Activated T-helper 1 cell treated with anti-CD3 and anti-CD28 coated beads, Interleukin-12 subunit alpha, Interleukin-12 subunit beta, Interleukin-2, Interleukin-4 antibody, amounts not matched to agents 30 ng/mL and 10 ng/mL and 1 ng/mL, durations not matched to agents 14 hours and 24 hours and 36 hours (primary cell): ENCODE results near the gene SPIC. TPM values are rescaled to one million over a fixed set of nuclear protein-coding genes. Genes with fewer than 3 reads are reported as not detected.
"Not testable (repeated sequence)": the region's sequence is repeated elsewhere in the genome, so short reads cannot be mapped to it uniquely, and the experiment has no call there.

Experiments
- DNase-seq: peaks from one replicate; pipeline ENCODE4 v3.0.0; 2021; ENCODE audit warnings: low spot score
- H3K27ac Mint-ChIP-seq: one replicate; pipeline ENCODE4 v1.8.0; 2021; ENCODE audit warnings: mild to moderate bottlenecking, mixed read lengths
- H3K27me3 Mint-ChIP-seq: one replicate; pipeline ENCODE4 v1.8.0; 2022; ENCODE audit warnings: mild to moderate bottlenecking, moderate library complexity, mixed read lengths; ENCODE audit not compliant: insufficient read depth
- H3K36me3 Mint-ChIP-seq: one replicate; pipeline ENCODE4 v1.8.0; 2021; ENCODE audit warnings: low read depth, mixed read lengths
- H3K4me1 Mint-ChIP-seq: one replicate; pipeline ENCODE4 v1.8.0; 2021; ENCODE audit warnings: low read depth, mixed read lengths
- H3K4me3 Mint-ChIP-seq: one replicate; pipeline ENCODE4 v1.8.0; 2021; ENCODE audit warnings: mild to moderate bottlenecking, moderate library complexity, mixed read lengths
- H3K9me3 Mint-ChIP-seq: one replicate; pipeline ENCODE4 v1.8.0; 2021; ENCODE audit warnings: mixed read lengths
- intact Hi-C: fragments of 100-400 bp; cut with micrococcal nuclease; formaldehyde crosslinking; loops from one replicate; pipeline ENCODE4 v1.15.1; 2024
- total RNA-seq: library from RNA; stranded (reverse); gene quantifications from 2 replicates; pipeline ENCODE4 v1.2.3, GENCODE V29; 2022

The SPIC gene
- not detected in 2 replicates for total RNA-seq

DNA sequence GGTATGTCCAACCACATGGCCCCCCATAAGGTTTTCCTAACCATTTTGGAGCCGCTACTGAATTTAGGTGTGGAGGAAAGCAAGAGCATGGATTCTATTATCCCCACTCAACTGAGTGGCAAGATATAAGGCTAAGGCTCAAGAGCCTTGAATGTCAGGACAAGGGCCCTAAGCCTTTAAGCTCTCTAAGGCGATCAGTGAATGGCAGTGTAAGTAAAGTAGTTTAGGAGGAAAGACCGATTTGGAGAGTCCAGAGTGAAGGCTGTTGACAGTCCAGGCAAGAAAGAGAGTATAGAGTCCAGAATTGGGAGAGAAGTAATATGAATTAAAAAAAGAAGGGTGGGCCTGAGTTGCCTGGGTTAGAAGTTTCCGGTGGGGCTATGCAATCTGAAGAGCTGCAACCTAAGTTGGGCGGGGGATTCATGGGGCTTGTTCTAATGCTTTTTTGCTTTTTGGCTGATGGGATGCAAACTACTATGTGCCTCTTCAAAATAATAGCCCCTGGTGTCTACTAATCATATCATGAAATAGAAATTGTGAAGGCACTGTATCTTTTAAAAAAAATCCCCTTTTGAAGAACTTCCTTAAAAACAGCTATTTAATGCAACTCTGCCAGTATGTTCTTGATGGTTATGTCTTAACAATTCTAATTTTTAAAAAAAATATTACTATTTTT, at the start of gene SPIC:
SPIC (plus strand) TSS at position 626 of the 676 bp plus-strand sequence. CDS start 1,569 bp downstream, outside the sequence.
- intact Hi-C loops, result no loop called here
- no peak within 1 kb of the TSS for H3K27ac Mint-ChIP-seq
- H3K4me3 Mint-ChIP-seq, result no peak within 1 kb of the TSS
- peaks cover 10% of the 10 kb centered on the region for H3K27me3 Mint-ChIP-seq
- DNase-seq, result no peak
- no peaks in the 10 kb centered on the region for H3K36me3 Mint-ChIP-seq
- no peaks in the 10 kb centered on the region for H3K9me3 Mint-ChIP-seq
- no peaks in the 10 kb centered on the region for H3K4me1 Mint-ChIP-seq

DNA sequence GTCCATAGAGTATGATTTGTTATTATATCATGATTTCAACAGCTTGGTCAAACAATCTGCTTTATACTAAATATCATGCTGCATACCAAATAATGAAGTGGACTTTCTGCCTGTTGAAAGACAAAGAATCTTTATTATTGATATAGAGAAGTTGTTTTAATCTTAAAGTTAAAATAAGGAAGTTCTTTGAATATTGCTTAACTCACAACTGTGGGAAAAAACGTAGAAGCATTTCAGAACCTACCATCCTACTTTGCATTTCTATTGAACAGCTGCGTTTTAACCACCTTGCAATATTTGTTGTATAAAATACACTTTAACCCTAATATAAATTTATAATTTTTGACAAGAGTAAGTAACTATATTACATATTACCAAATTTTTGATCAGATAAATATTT, 44.7 kb upstream of the SPIC start:
- no peak for DNase-seq
- H3K4me1 Mint-ChIP-seq, result no peaks in the 10 kb centered on the region
- no peaks in the 10 kb centered on the region for H3K36me3 Mint-ChIP-seq
- H3K27ac Mint-ChIP-seq, result no peak overlapping the region
- intact Hi-C loops, result no loop called here
- peaks cover 8% of the 10 kb centered on the region for H3K27me3 Mint-ChIP-seq
- no peak overlapping the region for H3K4me3 Mint-ChIP-seq
- H3K9me3 Mint-ChIP-seq, result no peaks in the 10 kb centered on the region

DNA sequence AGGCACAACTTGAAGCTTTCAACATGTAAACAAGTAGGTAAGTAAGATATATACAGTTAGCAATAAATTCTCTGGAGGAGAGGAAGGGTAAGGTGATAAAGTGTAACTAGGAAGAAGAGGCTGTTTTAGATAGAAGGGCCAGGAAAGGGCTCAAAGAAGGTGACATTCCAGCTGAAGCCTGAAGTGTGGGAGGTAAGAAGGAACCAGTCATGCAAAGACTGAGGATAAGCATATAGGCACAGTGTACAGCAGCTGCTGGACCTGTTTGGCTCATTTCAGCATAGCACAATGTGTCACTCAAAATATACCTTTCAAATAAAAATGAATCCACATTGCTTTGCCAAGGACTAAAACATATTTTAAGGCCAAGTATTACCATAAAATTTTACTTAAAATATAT, 39.0 kb upstream of the SPIC start:
- H3K27ac Mint-ChIP-seq, result no peak overlapping the region
- H3K27me3 Mint-ChIP-seq, result peaks cover 8% of the 10 kb centered on the region
- DNase-seq, result no peak
- no peaks in the 10 kb centered on the region for H3K4me1 Mint-ChIP-seq
- H3K9me3 Mint-ChIP-seq, result no peaks in the 10 kb centered on the region
- H3K36me3 Mint-ChIP-seq, result no peaks in the 10 kb centered on the region
- no peak overlapping the region for H3K4me3 Mint-ChIP-seq
- intact Hi-C loops, result no loop called here

DNA sequence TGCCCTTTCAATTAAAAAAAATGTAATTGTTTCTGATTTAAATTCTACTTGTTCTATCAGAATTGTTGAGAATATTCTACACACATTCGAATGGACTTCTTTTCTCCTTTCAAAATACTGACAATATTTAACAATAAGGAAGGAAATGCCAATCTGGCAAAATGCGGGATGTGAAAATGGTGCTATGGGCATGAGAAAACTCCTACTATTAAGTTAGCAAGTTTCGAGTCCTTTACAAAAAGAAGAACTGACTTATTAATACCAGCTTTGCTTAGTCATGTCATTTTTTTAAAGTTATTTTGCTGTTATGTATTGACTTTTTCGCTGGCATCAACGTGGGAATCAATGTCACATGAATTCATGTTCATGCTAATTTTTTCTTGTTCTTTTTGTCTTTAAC, 35.9 kb upstream of the SPIC start:
- no peaks in the 10 kb centered on the region for H3K9me3 Mint-ChIP-seq
- H3K27me3 Mint-ChIP-seq, result peaks cover 10% of the 10 kb centered on the region
- intact Hi-C loops, result no loop called here
- no peak overlapping the region for H3K4me3 Mint-ChIP-seq
- DNase-seq, result no peak
- no peak overlapping the region for H3K27ac Mint-ChIP-seq
- H3K36me3 Mint-ChIP-seq, result no peaks in the 10 kb centered on the region
- H3K4me1 Mint-ChIP-seq, result no peaks in the 10 kb centered on the region

DNA sequence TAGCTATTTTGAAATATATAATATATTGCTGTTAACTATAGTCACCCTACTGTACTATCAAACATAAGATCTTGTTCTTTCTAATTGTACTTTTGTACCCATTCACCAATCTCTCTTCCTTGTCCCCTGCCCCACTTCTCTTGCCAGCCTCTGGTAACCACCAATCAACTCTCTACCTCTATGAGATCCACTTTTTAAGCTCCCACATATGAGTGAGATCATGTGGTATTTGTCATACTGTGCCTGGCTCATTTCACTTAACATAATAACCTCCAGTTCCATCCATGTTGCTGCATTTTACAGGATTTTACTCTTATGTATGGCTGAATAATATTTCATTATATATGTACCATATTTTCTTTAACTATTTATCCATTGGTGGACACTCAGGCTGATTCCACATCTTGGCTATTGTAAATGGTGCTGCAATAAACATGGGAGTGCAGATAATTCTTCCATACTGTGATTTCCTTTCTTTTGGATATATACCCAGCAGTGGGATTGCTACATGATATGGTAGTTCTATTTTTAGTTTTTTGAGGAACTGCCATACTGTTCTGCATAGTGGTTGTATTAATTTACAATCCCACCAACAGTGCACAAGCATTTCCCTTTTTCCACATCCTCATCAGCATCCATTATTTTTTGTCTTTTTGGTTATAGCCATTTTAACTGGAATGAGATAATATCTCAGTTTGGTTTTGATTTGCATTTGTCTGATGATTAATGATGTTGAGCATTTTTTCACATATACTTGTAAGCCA, 33.5 kb upstream of the SPIC start:
- Mint-ChIP-seq H3K27ac (no peak overlapping the region), H3K4me3 (no peak overlapping the region), H3K4me1 (no peaks in the 10 kb centered on the region), H3K36me3 (no peaks in the 10 kb centered on the region), H3K27me3 (peaks cover 10% of the 10 kb centered on the region), H3K9me3 (no peaks in the 10 kb centered on the region)
- no peak for DNase-seq
- intact Hi-C loops, result no loop called here

DNA sequence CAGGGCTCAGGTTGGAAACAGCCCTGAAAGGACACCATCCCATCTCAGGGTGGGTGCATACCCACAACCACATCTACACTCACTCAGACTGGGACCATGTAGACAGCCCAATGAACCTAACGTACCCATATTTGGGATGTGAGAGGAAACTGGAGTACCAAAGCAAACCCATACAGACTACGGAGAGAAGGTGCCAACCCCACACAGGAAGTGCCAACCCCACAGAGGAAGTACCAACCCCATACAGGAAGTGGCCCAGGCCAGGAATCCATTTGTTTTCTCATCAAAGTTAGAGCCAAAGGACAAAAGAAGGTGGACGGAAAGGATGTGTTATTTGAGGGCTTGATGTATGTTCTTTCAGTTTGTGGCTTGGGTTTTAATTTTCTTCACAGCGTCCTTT, 19.5 kb upstream of the SPIC start:
- H3K4me3 Mint-ChIP-seq, result no peak overlapping the region
- H3K27me3 Mint-ChIP-seq, result no peaks in the 10 kb centered on the region
- H3K36me3 Mint-ChIP-seq, result no peaks in the 10 kb centered on the region
- intact Hi-C loops, result no loop called here
- no peak overlapping the region for H3K27ac Mint-ChIP-seq
- peaks cover 5% of the 10 kb centered on the region for H3K4me1 Mint-ChIP-seq
- DNase-seq, result no peak
- H3K9me3 Mint-ChIP-seq, result no peaks in the 10 kb centered on the region

DNA sequence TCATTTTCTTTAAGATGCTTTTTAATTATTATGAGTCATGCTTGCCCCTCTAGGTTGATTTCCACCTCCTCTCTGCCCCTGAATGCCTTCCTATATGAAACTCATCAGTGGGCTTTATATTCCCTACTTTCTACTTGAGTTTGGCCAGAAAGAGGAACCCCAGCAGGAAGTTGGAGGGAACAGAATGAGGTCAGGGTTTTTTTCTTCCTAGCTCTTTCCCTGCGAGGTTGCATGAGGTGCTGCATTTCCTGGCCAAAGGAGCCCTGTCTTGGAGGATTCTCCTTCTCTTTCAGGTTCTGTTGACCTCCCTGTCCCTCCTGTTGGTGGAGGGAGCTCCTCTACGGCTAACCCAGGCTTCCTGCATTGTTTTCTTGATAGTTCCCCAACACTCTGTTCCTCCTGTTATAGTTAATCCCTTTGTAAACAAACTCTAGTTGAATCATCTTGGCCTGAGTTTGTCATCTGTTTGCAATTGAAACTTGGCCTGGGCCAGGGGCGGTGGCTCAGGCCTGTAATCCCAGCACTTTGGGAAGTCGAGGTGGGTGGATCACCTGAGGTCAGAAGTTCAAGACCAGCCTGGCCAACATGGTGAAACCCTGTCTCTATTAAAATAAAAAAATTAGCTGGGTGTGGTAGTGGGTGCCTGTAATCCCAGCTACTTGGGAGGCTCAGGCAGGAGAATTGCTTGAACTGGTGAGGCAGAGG, 15.3 kb upstream of the SPIC start:
- Mint-ChIP-seq H3K4me1 (peaks cover 5% of the 10 kb centered on the region), H3K27me3 (no peaks in the 10 kb centered on the region), H3K27ac (no peak overlapping the region), H3K36me3 (no peaks in the 10 kb centered on the region), H3K9me3 (no peaks in the 10 kb centered on the region), H3K4me3 (no peak overlapping the region)
- intact Hi-C loops, result no loop called here
- DNase-seq, result no peak

DNA sequence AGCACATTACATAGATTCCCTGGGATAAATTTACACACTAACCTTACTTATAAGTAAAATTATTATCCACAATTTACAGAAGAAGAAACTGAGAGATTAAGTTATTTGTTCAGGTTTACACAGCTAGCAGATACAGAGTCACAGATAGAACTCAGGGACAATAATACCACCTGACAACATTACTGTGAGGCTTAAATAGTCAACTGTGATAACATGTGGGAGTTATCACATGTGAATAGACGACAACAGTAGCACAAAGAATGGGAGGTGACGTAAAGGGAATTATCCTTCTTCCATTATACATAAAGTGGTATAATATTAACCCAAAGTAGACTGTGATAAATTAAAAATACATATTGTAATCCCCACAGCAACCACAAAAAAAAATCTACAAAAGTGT, 6.2 kb upstream of the SPIC start:
- no peaks in the 10 kb centered on the region for H3K36me3 Mint-ChIP-seq
- no peak overlapping the region for H3K4me3 Mint-ChIP-seq
- H3K9me3 Mint-ChIP-seq, result no peaks in the 10 kb centered on the region
- H3K4me1 Mint-ChIP-seq, result no peaks in the 10 kb centered on the region
- no peak overlapping the region for H3K27ac Mint-ChIP-seq
- H3K27me3 Mint-ChIP-seq, result peaks cover 7% of the 10 kb centered on the region
- no peak for DNase-seq
- intact Hi-C loops, result no loop called here

DNA sequence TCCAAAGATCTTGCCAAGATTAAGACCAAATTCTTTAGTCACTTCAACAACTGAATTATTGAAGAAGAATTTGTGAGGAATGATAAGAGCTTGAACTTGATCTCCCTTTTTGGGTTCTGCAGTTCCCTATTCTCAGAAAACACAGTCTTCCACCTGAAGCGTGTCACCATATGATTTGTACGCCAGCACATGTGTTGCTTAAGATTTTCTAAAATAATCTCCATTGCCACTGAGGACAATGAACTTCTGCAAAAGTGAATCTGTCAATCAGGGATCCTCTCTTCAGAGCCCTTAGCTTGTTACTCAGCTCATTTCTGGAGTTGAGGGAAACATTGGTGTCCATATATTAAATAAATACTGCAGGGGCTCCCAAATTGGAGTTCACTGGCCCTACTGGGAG, 4.2 kb upstream of the SPIC start:
- H3K36me3 Mint-ChIP-seq, result no peaks in the 10 kb centered on the region

DNA sequence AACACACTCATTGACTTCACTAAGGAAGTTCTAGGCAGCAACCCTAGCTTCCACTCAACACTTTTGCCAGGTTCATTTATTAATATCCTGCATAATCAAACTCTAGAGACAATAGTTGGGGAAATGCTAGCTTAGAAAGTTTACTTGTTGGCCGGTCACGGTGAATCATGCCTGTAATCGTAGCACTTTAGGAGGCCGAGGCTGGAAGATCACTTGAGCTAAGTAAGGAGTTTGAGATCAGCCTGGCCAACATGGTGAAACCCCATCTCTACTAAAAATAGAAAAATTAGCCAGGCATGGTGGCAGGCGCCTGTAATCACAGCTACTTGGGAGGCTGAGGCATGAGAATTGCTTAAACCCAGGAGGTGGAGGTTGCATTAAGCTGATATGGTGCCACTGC, 3.3 kb upstream of the SPIC start:
- H3K4me1 Mint-ChIP-seq, H3K4me3 Mint-ChIP-seq, DNase-seq, intact Hi-C loops, H3K27ac Mint-ChIP-seq, H3K27me3 Mint-ChIP-seq, H3K36me3 Mint-ChIP-seq, H3K9me3 Mint-ChIP-seq: not testable (repeated sequence)

More for the DNA sequence above, 4.2 kb upstream of the SPIC start:
- Mint-ChIP-seq H3K4me1 (no peaks in the 10 kb centered on the region), H3K27me3 (peaks cover 10% of the 10 kb centered on the region), H3K9me3 (no peaks in the 10 kb centered on the region), H3K27ac (no peak overlapping the region), H3K4me3 (no peak overlapping the region)
- DNase-seq, result no peak
- intact Hi-C loops, result no loop called here

DNA sequence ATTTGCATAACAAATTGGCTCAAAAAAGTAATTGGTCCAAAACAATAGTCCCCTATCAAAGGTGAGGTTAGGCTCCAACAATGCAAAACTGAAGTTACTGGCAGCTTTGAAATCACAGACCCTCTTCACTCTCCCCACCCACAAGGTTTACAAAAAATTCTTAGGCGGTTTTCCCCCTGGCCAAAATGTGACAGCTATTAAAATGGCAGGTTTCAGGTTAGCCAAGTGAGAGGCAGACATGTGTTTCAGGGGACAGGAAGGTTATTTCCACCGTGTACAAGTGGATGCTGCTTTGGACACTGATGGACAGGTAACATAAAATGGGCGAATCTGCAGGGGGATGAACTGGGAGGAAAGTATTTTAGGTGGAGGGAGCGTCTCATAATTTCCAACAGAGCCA, 888 bp upstream of the SPIC start:
- peaks cover 10% of the 10 kb centered on the region for H3K27me3 Mint-ChIP-seq
- no peaks in the 10 kb centered on the region for H3K4me1 Mint-ChIP-seq
- no peak for DNase-seq
- intact Hi-C loops, result no loop called here
- H3K9me3 Mint-ChIP-seq, result no peaks in the 10 kb centered on the region
- H3K27ac Mint-ChIP-seq, result no peak overlapping the region
- no peaks in the 10 kb centered on the region for H3K36me3 Mint-ChIP-seq
- no peak overlapping the region for H3K4me3 Mint-ChIP-seq

DNA sequence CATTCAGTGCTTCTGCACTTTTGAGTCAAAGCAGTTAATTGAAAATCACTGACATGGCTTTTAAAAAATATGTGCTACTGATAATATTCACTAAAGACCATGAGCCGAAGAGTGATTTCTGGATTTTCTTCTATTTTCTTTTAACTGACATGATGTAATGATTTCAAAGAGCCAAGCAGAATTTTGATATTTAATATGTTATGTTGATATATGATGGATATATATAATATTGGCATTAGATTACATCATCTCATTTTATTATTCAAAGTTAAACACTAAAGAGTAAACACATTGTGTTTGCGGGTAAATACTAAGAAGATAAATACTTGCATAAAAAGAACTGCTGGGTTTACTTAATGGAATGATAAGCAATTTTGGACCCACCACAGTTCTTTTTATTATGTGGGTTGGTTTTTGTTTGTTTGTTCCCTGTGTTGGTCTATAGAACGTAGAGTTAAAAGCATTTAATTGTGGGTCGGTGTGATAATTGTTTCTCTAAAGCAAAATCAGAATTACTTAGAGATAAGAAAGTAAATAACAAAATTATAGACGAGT, 692 bp downstream of the SPIC start:
- no peaks in the 10 kb centered on the region for H3K9me3 Mint-ChIP-seq
- intact Hi-C loops, result no loop called here
- H3K27ac Mint-ChIP-seq, result no peak overlapping the region
- no peaks in the 10 kb centered on the region for H3K4me1 Mint-ChIP-seq
- H3K4me3 Mint-ChIP-seq, result no peak overlapping the region
- peaks cover 10% of the 10 kb centered on the region for H3K27me3 Mint-ChIP-seq
- no peak for DNase-seq
- no peaks in the 10 kb centered on the region for H3K36me3 Mint-ChIP-seq

DNA sequence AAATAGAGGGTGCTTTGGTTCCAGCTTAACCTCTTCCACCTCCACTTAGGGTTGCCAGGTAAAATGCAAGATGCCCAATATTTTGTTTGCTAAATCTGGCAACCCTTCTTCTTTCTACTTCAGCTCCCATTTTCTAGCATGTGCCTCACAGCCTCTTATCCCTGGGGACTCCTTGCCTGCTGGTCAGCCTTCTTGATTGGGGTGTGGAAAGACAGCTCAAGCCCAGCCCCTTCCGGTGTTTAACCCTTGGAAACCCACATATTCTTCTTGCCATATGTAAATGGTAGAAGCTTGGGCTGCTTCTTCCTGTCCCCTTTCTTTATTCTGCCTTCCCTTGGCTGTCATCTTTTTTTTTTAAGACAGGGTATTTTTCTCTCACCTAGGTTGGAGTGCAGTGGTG, 5.7 kb downstream of the SPIC start:
- H3K4me1 Mint-ChIP-seq, result no peaks in the 10 kb centered on the region
- DNase-seq, result no peak
- intact Hi-C loops, result no loop called here
- H3K27ac Mint-ChIP-seq, result no peak overlapping the region
- no peaks in the 10 kb centered on the region for H3K36me3 Mint-ChIP-seq
- no peak overlapping the region for H3K4me3 Mint-ChIP-seq
- H3K9me3 Mint-ChIP-seq, result no peaks in the 10 kb centered on the region
- no peaks in the 10 kb centered on the region for H3K27me3 Mint-ChIP-seq
